ENCODE results near the gene C2CD3. TPM values are rescaled to one million over a fixed set of nuclear protein-coding genes. Genes with fewer than 3 reads are reported as not detected.

C2CD3 gene
- total and polyA plus RNA-seq, 10 of the 15 experiments (the other 5 are each of a cell fraction or from before 2014, with no cell fraction given) = 2.3 to 24.0 (median 16.3) TPM

DNA sequence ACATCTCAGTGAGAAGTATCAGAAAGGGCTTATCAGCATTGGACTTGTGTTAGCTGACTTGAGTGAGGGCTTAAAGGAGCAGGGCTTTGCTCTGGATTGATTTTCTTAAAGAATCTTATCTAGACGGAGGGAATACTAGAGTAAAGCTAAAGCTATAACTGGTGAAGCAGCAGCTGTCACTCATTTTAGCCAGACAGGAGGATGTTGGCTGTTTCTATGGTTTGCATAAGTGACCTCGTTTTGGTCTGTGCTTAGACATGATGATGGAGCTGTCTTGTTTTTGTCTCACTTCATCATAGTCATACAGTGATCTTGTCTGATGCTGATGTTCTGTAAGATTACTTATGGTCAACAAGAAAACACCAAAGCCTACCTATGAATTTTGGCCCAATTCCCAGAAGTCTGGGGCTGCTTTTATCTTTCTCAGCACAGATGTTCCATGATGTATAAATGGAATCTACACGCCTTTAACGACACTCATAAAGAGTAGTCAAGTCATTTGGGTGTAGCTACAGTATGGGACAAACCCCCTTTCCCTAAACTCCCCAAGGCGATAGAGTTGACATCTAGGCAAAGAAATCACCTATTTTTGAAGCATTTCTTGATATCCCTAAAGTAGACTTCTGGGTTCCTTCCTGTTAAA lies 84.4 kb downstream of the C2CD3 start:
- ATAC-seq (no peak), DNase-seq (ENCODE audit: low read depth, low spot score) (no peak), FAIRE-seq (no peak)
- Histone ChIP-seq H3K36me3 (ENCODE audit: control insufficient read depth in 2 of 2, insufficient read depth in 2 of 2, low read length in 1 of 2) (peaks cover 0 to 19% of the 10 kb centered on the region in 2 experiments; a peak in 3 of 4 replicates), H3K4me3 (no peak overlapping the region), H3K9me3 (replicated peaks; ENCODE audit: control insufficient read depth, insufficient read depth, low read length) (no peaks in the 10 kb centered on the region), H3K79me2 (ENCODE audit: control insufficient read depth, insufficient read depth, low read length) (no peaks in the 10 kb centered on the region), H3K9ac (ENCODE audit: control insufficient read depth, insufficient read depth, low read length) (no peak overlapping the region), H3K27ac (ENCODE audit: control insufficient read depth, insufficient read depth) (no peak overlapping the region), H3K4me1 (ENCODE audit: control insufficient read depth, insufficient read depth, low read length) (no peaks in the 10 kb centered on the region), H3K27me3 (replicated peaks in 1 of 2; ENCODE audit: control insufficient read depth in 2 of 2, insufficient read depth in 2 of 2, low read length in 1 of 2) (no peaks in the 10 kb centered on the region), H2AFZ (ENCODE audit: control insufficient read depth, low read depth, low read length) (no peak overlapping the region), H3K4me2 (ENCODE audit: control insufficient read depth, insufficient read depth) (no peak overlapping the region), H4K20me1 (ENCODE audit: control insufficient read depth, insufficient read depth) (no peaks in the 10 kb centered on the region)
- in situ Hi-C loops (cut with MboI) = no loop called here
- BruUV-seq (replicated peaks) = no TSS peak
- ChIA-PET SMC1A (ENCODE audit: uncharacterized antibody, unreplicated experiment) (interaction anchor here (0.8 kb wide), 1 partner anchor 48 kb away, joined by 3 read pairs; no protein-coding TSS in a partner anchor), RAD21 (ENCODE audit: unreplicated experiment) (interaction anchor here (1.4 kb wide), 1 partner anchor 90 kb away, joined by 3 read pairs; no protein-coding TSS in a partner anchor), CTCF (no interaction called here), POLR2A (interaction anchor here (0.5 kb wide), 1 partner anchor 156 kb away, joined by 3 read pairs; no protein-coding TSS in a partner anchor)
- peak; percentile 60; the same call in 1 of the 2 replicates for TF ChIP-seq PKNOX1 (IDR thresholded peaks at IDR 0.05)
- TF ChIP-seq, protein P1, sequence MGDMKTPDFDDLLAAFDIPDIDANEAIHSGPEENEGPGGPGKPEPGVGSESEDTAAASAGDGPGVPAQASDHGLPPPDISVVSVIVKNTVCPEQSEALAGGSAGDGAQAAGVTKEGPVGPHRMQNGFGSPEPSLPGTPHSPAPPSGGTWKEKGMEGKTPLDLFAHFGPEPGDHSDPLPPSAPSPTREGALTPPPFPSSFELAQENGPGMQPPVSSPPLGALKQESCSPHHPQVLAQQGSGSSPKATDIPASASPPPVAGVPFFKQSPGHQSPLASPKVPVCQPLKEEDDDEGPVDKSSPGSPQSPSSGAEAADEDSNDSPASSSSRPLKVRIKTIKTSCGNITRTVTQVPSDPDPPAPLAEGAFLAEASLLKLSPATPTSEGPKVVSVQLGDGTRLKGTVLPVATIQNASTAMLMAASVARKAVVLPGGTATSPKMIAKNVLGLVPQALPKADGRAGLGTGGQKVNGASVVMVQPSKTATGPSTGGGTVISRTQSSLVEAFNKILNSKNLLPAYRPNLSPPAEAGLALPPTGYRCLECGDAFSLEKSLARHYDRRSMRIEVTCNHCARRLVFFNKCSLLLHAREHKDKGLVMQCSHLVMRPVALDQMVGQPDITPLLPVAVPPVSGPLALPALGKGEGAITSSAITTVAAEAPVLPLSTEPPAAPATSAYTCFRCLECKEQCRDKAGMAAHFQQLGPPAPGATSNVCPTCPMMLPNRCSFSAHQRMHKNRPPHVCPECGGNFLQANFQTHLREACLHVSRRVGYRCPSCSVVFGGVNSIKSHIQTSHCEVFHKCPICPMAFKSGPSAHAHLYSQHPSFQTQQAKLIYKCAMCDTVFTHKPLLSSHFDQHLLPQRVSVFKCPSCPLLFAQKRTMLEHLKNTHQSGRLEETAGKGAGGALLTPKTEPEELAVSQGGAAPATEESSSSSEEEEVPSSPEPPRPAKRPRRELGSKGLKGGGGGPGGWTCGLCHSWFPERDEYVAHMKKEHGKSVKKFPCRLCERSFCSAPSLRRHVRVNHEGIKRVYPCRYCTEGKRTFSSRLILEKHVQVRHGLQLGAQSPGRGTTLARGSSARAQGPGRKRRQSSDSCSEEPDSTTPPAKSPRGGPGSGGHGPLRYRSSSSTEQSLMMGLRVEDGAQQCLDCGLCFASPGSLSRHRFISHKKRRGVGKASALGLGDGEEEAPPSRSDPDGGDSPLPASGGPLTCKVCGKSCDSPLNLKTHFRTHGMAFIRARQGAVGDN (IDR thresholded peaks at IDR 0.05) = no peak
- no peak for TF ChIP-seq SP1 (IDR thresholded peaks at IDR 0.05; ENCODE audit: low read depth, low read length)
- intact Hi-C loops (cut with micrococcal nuclease; ENCODE audit: unreplicated experiment) = no loop called here
- WGBS (ENCODE audit: insufficient coverage, insufficient replicate concordance, low lambda C conversion rate, missing lambda C conversion rate) = 58% methylated on average over 5 of the region's 5 CpGs
